K562 (cell line): ENCODE measurements around the gene PRM3. TPM values are rescaled to one million over a fixed set of nuclear protein-coding genes. Genes with fewer than 3 reads are reported as not detected.

ENCODE experiments used
- AFF4 ChIP-seq: sonication (generic); formaldehyde crosslinking; IDR thresholded peaks from 2 replicates; pipeline ENCODE4 v1.8.0; 2023; ENCODE audit warnings: mild to moderate bottlenecking, missing genetic modification reagents
- CBFB ChIP-seq: sonication (generic); formaldehyde crosslinking; IDR thresholded peaks from 2 replicates; pipeline ENCODE4 v1.4.0; 2020; ENCODE audit warnings: mild to moderate bottlenecking, missing genetic modification reagents
- CBX3 ChIP-seq, 2 experiments: IDR thresholded peaks; 1 replicate in 1 of 2; 2 replicates in 1 of 2; pipeline ENCODE4 v1.6.1; 2012; ENCODE audit warnings: inconsistent platforms in 2 of 2, low read length in 2 of 2, borderline replicate concordance in 1 of 2, control low read depth in 1 of 2
- CTCF ChIP-seq, 3 experiments: IDR thresholded peaks in 2 of 3; conservative IDR thresholded peaks in 1 of 3; 2 replicates each; pipeline ENCODE4 v1.5.1; 2011 to 2012; ENCODE audit warnings: low read length in 3 of 3, mild to moderate bottlenecking in 3 of 3, control low read depth in 2 of 3, improper control_type of control experiment in 1 of 3, inconsistent platforms in 1 of 3, low read depth in 1 of 3, mixed read lengths in 1 of 3, moderate library complexity in 1 of 3; ENCODE audit not compliant: insufficient read depth in 2 of 3
- DEAF1 ChIP-seq: fragments of 450-650 bp; formaldehyde crosslinking; IDR thresholded peaks from 2 replicates; pipeline ENCODE4 v1.4.0; 2020; ENCODE audit warnings: mild to moderate bottlenecking, moderate library complexity
- HDGF ChIP-seq: fragments of 450-650 bp; IDR thresholded peaks from 2 replicates; pipeline ENCODE4 v1.6.1; 2016
- MAFK ChIP-seq: IDR thresholded peaks from 2 replicates; pipeline ENCODE4 v1.6.1; 2011; ENCODE audit warnings: low read length, improper control_type of control experiment
- PHF21A ChIP-seq: fragments of 450-650 bp; IDR thresholded peaks from 2 replicates; pipeline ENCODE4 v1.6.1; 2017; ENCODE audit warnings: low read depth, borderline replicate concordance
- SNAPC5 ChIP-seq: fragments of 250-450 bp; sonication (Bioruptor Pico); IDR thresholded peaks from 2 replicates; pipeline ENCODE4 v1.8.0; 2021; ENCODE audit warnings: moderate library complexity, mild to moderate bottlenecking, inconsistent platforms
- ZNF146 ChIP-seq: IDR thresholded peaks from one replicate; pipeline ENCODE4 v1.6.1; 2018; ENCODE audit warnings: missing compliant biosample characterization; ENCODE audit not compliant: unreplicated experiment
- ZNF280A ChIP-seq: fragments of 450-650 bp; IDR thresholded peaks from 2 replicates; pipeline ENCODE4 v1.6.1; 2018; ENCODE audit warnings: mild to moderate bottlenecking, low read depth; ENCODE audit not compliant: partially characterized antibody
- ZNF609 ChIP-seq: sonication (generic); formaldehyde crosslinking; IDR thresholded peaks from 2 replicates; pipeline ENCODE4 v1.8.1; 2023; ENCODE audit warnings: missing genetic modification reagents, mild to moderate bottlenecking, borderline replicate concordance
- polyA plus RNA-seq, 8 experiments: library from polyadenylated mRNA; depleted of rRNA in 4 of 8; stranded (reverse) in 5 of 8; unstranded in 3 of 8; fragments of >200 nt; fragmentation: Nextera tagmentation in 2 of 8; fragmentation: Illumina TruSeq in 1 of 8; extraction: Ambion mirVana in 2 of 8; extraction: Trizol in 1 of 8; gene quantifications; 2 replicates each; pipeline versions ENCODE4 v1.2.1 to v1.2.3, GENCODE V29; 2011 to 2014; ENCODE audit warnings: inconsistent platforms in 1 of 8, missing spikeins in 1 of 8
- total RNA-seq, 7 experiments: library from RNA; depleted of rRNA in 6 of 7; stranded (reverse); fragments of >200 nt in 6 of 7; fragmentation: Illumina TruSeq in 2 of 7; extraction: Trizol in 2 of 7; gene quantifications; 2 replicates each; pipeline versions ENCODE4 v1.2.1 to v1.2.3, GENCODE V29; 2011 to 2021; ENCODE audit warnings: low replicate concordance in 1 of 7

The PRM3 gene
- total and polyA plus RNA-seq, 9 of the 15 experiments (the other 6 are each of a cell fraction or from before 2014, with no cell fraction given) = not detected

GRCh38 chr16:11257131-11257938, 16.1 kb downstream of the PRM3 start (continued):
- TF ChIP-seq DEAF1 = peak; percentile 72
- no peak for TF ChIP-seq PHF21A
- TF ChIP-seq CBX3 (IDR thresholded peaks at IDR 0.05; ENCODE audit: borderline replicate concordance in 1 of 2, low read length in 2 of 2) = no peak
- TF ChIP-seq HDGF = no peak
- TF ChIP-seq SNAPC5 (CRISPR knock-in tag) = no peak
- TF ChIP-seq ZNF280A = no peak
- no peak for TF ChIP-seq ZNF146
- peak; percentile 82 to 86 (median 84) for TF ChIP-seq CTCF (IDR thresholded peaks at IDR 0.05 in 2 of 3, conservative IDR thresholded peaks at IDR 0.05 in 1 of 3; ENCODE audit: insufficient read depth in 2 of 3, low read depth in 1 of 3, low read length in 3 of 3)
- no peak for TF ChIP-seq MAFK
- TF ChIP-seq CBFB (CRISPR knock-in tag) = no peak
- 0 out of 2 replicates have a peak, but pooled peaks have one; percentile 82 for TF ChIP-seq ZNF609 (CRISPR knock-in tag)
- no peak for TF ChIP-seq AFF4 (CRISPR knock-in tag)
